ENCODE measurements around the gene EFNA5.

EFNA5 gene

DNA sequence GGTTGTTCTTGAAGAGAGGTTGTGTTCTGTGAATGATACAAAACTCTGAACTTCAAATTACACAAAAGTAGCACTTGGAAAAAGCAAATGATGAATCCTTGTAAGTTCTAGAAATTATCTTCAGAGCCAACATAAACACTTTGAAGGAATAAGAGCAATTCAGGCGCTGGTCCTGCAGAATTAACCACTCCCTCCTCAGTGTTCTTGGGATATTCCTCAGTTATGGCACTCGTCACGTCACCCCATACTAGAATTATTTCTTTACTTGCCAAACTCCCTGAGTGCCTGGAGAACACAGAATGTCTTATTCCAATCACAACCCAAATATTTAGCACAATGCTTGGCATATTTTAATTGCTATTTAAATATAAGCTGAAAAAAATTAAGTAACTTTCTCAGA, 126.3 kb downstream of the EFNA5 start:
- no peak for DNase-seq (ENCODE audit: low spot score)

DNA sequence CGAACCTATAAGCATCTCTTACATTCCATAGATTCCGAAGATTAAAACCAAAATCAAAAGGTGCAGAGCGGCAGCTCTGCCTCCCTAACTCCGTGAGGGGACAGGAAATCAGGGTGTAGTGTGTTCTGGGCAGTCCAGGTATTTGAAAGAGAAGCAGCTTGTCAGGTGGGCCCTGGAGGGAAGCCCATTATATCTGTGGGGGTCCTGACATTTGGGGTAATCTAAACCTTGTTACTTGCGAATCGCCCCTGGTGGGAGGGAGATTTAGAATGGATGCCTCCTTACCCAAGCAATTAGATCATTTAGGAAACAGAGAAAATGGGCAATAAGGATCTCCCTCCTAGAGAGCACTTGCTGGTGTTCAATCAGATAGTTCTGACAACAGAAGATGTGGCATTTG, 126.9 kb downstream of the EFNA5 start:
- no peak for DNase-seq (ENCODE audit: low spot score)

DNA sequence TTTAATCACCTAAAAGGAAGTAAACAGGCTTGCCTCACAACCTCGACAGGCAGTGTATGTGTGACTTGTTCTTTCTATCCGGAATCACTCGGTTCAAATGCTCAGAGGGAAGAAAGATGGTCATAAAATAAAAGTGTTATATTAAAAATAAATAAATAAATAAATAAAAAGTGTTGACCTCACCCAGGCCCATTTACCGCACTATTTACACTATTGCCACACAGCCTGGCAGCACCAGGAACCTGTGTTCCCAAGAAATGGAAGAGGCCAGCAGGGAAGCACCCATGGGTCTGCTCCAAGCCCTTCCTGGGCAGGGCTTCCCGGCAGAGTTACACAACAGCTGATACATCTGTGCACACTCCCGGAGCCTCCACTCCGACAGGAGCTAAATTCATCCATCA, 127.9 kb downstream of the EFNA5 start:
- no peak for DNase-seq (ENCODE audit: low spot score)

DNA sequence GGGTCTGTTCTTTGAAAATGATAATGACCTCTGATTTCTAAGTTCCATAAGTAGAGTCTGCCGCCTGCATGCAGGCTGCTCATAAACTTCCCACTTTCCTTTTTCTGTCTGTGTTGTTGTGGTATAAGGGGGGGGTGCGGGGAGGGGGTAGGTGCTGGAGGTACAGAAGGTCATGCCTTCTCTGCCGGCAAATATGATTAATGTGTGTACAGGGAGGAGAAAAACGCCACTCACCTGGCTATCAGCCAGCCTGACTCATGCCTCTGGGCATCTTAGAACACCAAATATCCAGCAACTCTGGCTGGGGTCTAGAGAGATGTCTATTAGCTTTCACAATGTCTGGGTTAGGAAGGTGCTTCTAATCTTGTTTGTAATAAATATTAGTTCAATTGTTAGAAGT, 128.3 kb downstream of the EFNA5 start:
- no peak for DNase-seq (ENCODE audit: low spot score)

DNA sequence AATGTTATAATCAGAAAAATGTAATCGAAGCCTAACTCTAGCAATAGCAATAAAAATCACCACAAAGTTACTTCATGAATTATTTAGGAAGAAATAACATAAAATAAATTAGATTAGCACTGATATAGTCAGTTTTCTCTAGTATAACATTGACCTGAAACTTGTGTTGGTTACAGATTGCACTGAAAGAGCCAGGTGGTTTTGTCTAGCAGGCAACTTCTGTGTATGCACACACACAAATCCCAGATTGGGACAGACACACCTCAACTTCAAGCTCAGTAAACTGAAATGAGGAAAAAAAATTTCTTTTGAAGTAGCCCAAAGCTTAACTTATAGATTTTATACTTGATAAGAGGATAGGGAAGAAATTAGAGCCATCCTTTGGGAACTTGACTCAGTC, 129.3 kb downstream of the EFNA5 start:
- DNase-seq (ENCODE audit: low spot score): no peak

DNA sequence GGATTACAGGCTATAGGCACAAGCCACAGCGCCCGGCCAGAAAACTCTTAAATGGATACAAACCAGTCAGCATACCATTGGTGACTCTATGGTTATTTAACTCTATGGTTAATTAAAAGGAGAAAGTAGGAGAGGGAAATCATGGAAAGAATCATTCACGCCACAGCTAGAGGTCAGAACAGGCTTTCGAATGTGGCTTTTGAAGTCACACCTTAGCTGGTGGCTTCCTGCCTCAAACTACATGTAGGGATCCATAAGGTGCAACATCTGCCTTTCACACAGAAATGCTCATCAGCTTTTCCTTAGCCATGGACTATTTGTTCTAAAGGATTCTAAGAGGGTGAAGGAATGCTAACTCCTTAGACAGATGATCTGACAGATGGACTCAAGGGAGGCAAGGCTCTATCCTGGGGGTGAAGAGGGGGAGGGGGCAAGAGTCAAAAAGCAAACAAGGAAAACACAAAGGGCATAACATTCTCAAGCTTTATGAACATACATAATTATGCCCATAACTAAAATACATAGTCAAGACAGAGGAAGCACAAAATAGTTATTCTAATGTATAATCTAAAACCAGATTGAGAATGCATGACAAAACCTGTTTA, 130.9 kb downstream of the EFNA5 start:
- DNase-seq (ENCODE audit: low spot score): no peak

DNA sequence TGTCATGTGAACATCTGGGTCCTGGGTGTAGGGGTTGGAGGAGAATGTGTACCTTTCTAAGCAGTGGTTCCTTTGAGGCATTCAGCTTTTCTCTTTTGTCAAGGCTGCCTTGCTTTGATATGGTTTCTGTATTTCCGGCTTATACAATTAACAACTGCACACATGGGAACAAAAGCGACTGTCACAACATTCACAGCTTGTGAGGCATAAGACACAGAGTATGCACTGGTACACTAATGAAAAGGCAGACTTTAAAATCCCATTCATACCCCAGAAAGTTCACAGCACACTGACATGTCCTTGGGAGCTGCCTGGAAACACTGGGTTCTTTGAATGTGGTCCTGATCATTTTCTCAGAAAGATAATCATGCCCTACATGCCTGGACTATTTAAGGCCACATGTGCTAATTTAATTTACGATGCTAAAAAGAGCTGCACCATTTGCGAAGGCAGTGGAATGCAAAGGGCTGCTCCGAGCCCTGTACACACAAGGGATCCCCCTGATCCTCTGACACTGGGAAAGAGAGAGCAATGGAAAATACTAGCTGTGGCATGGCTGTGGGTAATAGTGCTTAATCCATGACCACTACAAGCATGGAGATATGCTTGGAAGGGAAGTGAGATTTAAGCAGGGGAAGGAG, 131.8 kb downstream of the EFNA5 start:
- DNase-seq (ENCODE audit: low spot score): no peak

DNA sequence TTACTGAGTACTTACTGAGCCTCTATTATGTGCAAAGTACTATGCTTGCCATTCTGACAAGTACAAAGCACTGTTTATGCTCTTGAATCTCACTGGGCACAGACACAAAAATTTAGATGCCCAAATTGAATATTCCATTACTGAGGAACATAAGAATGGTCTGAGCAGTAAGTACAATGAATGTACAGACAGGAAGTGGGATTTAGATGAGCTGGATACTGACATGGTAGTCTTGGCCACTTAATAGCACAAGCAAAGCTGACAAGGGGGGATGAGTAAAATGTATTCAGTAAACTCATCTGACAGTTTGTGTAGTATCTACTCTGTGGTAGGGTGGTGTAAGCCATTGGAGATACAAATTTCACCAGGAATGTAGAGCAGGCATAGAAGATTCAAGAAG, 132.4 kb downstream of the EFNA5 start:
- DNase-seq (ENCODE audit: low spot score): no peak

DNA sequence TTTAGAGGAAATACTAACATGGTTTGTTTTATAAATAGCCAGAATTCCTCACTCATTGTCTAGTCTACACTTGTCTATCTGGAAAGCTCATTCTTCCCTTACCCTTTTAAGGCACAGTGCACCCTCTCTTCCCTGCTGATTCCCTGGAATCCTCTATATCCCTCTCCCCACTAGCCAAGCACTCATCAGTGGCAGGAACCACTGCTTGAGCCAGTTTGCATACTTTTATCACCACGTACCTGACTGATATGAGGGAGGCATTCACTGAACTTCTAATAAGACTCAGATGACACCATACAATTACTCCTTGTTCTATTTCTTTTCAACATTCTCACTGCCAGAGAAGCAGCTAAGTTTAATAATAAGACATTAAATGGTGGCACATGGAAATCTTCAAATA, 134.9 kb downstream of the EFNA5 start:
- DNase-seq (ENCODE audit: low spot score): no peak

DNA sequence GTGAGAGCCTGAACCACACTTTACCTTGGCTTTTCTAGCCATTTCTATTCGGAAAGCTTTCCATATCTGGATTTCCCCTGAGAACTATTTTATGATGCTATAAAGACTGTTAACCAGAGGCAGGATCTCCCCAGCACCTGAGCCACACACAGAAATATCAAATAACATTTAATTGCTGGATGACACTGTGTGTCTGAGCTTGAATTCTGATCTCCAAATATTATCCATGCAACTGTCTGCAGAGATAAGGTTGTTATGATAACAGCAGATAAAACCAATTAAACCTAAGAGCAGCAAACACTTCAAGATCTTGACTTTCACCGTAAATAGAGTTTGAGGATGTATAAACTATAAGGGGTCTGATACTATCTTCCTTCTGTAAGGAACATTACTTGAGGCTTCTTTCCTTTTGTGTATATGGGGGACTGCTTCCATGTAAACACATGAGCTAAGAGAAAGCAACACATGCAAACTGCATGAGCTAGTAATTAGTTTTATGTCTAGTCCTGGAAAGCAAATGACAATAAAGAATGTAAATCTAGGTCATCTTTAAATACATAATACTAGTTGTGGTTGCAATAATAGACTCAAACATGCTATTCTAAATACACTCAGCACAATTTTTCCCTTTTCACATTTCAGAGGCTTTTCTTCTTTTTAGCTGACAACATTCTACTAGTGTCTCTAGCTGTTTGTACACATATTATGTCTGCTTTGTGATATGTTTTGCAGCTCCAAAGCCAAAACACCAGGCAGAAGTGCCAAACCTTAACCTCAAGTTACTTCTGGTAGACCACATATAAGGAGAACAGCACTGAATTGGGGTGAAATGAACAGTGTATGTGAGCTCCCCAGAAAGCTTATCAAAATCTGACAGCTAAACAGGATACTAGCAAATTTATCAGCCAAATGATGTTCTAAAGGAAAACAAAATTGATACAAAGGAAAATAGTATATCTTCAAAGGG, 136.5 kb downstream of the EFNA5 start:
- DNase-seq (ENCODE audit: low spot score): no peak

DNA sequence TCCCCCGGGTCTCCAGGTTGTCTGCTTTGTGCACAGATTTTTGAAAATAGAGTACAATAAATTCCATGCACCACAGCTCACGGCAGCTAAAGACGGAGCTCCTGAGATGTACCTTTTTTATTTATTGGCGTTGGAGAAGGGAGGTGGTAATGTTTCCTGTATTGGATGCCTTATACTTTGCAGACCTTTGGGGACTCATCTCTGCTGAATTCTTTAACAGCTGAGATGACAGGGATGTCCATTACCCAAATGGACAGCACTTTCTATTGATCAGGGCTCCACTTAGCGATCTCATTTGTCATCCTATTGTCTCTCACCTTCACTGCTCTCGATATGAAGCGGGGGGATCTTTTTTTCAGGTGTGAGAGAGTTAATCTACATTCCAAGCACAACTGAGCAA, 137.8 kb downstream of the EFNA5 start:
- DNase-seq (ENCODE audit: low spot score): no peak

DNA sequence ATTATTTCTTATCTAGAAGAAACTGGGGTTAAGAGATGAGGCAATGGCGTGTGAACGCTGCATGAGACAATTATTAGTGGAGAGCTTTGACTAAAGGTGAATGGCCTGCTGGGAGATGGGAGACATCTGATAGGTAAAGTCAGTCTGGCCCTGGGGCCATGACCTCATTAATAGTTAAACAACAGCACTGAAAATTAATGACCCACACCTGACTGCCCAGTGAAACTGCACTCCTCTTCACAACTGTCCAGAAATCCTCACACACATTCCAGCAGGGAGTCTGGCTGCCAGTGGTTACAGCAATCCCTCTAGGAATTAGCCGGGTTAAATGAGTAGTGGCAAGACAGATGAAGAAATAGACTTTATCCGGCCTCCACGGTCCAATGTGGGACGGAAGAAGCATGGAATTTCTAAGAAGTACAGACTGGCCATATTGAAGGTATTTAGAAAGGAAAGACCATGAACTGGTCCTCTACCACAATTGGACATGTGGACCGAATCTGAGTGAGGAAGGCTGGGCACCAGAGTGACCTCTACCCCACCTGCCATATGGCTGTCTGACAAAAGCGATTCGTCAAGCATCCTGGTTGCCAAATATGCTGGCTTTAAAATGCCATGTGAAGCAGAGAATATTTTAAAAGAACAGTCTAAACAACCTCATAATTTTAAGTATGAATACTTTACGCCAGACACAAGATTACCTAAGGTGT, 138.4 kb downstream of the EFNA5 start:
- no peak for DNase-seq (ENCODE audit: low spot score)

DNA sequence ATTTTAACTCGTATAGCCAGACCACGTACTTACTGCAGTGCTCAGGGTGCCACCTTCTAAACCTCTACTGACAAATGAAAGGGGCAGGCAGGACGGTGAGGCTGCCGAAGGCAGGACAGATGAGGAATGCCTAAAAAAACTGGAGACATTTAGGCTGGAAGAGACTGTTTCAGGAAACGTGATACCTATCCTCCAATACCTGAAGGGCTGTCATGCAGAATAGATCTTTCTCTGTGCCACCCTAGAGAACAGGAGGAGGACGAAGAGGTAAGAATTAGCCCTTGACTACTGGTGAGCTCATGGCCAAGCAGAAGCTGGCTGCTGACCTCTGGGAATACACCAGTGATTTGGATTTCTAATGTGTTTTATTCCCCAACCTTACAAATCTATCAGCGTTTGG, 139.4 kb downstream of the EFNA5 start:
- no peak for DNase-seq (ENCODE audit: low spot score)

DNA sequence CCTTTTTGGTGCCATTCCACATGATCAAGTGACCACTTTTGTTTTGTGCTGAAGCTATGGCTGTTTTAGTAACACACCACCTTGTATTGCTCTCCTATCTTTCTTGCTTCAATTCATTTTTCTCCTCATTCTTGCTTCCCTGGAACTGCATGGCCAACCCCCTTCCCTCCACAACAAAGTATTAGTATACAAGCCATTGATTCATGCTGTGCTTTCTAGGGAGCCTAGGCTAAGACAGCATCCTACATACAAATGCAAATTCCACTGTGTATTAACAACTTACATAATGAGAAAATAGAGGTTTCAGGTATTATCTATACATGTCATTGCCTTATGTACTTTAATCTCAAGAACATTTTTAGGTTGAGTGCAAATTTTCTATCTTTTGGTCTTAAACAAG, 141.1 kb downstream of the EFNA5 start:
- no peak for DNase-seq (ENCODE audit: low spot score)

DNA sequence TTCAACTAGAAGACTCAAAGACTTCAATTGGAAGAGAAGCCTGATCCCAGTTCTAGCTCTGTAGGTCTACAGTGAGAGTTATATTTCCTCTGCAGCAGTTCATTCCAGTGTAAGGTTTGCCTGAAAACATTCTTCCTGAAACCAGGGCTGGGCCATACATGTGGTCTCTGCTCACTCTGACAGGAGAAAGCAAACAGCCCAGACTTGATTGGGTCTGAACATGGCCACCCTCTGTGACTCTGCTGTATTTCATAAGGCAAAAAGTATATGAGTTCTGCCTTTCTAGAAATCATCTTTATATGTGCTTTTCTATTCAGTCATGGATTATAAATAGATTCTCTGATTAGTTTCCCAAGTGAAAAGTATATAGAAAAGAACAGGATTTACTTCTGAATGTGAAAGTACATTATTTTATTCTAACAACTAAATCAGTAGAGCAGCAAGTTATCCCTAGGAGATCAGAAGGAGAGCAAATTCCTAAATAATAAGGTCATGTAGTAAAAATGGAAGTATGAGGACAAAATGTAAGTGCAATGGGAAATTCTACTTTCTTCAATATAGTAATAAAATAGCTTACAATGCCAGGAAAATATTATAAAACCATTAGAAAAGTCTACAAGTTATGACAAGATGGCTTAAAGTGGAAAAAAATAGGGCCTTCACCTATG, 144.3 kb downstream of the EFNA5 start:
- DNase-seq (ENCODE audit: low spot score): no peak

DNA sequence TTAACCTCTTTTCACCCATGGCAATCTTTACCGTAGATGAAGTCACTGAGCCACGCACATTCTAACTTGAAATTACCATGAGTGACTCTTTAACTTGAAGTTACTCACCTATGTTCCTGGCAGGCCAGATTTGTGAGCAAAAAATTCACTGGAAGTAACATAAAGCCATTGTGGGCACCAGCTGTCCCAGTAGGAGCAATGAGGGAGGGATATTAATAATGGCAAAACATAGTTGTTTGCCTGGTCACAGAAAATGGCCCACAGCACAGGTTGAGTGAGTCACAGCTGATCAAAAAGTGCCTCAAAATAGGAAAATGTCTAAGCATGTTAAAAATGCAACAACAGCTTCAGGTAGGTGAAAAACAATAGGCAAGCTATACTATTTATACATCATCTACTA, 146.6 kb downstream of the EFNA5 start:
- DNase-seq (ENCODE audit: low spot score): no peak

DNA sequence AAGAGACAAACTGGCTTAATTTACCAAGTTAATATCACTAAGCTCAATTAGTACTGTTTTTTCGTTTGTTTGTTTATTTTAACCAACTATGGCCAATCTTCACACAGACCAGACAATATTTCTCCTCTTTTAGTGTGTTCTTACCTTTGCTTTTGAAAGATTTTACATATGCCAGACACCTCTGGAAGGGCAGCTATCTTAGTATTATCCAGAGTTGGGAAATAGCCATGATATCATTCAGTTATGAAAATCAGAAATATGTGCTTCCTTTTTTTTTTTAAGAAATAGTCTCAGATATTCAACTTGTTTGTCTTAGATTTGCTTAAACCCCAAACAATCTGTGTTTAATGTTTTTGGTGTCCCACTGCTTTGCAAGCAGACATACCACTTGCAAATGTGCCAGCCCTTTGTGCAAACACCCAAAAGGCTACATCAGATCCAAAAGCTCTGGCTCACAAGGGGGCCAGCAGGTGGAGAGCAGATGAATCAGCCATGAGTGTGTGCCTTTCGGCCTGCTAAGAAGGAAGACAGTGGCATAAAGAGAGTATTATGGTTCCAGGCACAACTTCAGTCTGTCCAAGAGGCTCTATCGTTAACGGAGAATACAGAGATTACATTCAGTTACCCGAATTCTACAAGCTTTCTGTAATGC, 147.6 kb downstream of the EFNA5 start:
- DNase-seq (ENCODE audit: low spot score): no peak

DNA sequence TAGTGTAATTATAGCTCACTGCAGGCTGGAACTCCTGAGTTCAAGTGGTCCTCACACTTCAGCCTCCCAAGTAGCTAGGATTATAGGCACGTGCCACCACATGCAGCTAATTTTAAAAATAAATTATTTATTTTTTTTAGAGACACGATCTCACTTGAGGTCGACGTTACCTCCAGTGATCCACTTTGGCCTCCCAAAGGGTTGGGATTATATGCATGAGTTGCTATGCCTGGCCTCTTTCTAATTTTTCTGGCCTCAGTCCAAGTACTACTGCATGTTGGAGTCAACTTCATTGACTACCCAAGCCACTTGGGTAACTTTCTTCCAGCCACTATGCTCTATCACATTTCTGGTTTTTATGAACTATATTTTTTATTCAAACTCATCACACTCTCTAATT, 148.3 kb downstream of the EFNA5 start:
- no peak for DNase-seq (ENCODE audit: low spot score)

DNA sequence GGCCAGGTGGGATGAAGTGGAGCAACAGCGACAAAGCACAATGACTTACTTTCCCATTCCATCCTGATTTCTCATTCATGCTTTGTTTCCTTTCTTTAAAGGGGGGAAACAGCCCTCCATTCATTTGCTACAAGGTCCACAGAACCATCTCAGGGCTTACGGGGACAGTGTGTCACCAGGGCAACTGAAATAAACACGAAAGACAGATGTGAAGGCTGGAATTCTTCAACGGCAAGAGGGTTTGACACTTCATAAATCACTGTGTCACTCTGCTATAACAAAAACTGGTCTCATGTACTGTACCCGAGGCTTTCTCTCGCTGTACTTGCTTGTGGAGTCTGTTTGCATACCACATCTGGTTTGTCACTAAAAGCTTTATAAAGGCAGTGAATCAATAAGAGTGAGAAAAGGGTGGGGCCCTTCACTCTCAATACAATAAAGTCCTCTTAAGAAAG, 150.8 kb downstream of the EFNA5 start:
- DNase-seq (ENCODE audit: low spot score): no peak

DNA sequence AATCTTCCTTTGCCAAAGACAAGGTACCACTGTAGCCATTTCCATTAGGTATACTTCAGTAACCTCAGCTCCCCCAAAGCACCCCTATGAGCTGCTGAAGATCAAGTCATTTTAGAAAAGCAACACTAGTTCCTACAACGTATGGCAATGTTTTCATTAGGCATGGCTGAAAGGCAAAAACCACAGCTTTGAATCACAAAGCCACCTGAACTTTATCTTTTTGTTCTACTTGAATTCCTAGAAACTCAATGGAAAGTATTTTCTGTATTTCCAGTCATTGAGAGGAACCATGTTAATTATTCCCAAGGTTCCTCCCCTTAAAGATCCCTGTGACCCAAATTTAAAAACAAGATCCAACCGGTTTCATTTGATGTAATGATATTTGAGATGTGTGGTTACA, 152.1 kb downstream of the EFNA5 start:
- no peak for DNase-seq (ENCODE audit: low spot score)

DNA sequence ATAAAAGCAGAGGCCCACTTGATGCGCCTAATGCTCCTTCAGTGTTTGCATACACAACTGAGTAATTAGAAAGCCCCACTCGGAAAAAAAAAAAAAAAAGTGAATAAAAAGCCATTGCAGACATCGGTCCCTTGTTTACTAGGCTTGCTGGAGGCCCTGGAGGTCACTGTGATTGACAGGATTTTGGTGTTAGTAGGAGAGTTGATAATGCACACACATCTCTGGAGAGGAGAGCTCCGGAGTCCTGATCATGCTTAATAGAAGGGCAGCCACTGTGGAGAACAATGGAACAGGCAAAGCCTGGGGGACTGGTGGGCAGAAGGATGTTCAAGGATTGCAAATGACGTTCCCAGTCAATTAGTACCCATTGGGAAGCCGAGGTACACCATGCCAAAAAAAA, 152.5 kb downstream of the EFNA5 start:
- DNase-seq (ENCODE audit: low spot score): no peak

Data from iPS-NIHi11 (cell line).